Measurements from ENCODE around the gene HECTD1. TPM values are rescaled to one million over a fixed set of nuclear protein-coding genes. Genes with fewer than 3 reads are reported as not detected.

HECTD1 gene
- total and polyA plus RNA-seq, 9 of the 15 experiments (the other 6 are each of a cell fraction or from before 2014, with no cell fraction given) = 27.9 to 111 (median 78.1) TPM

- TF ChIP-seq HSF4 (CRISPR knock-in tag; IDR thresholded peaks at IDR 0.05; ENCODE audit: borderline replicate concordance) (peak; percentile 96; the same call in 1 of the 2 replicates), GATAD2A (IDR thresholded peaks at IDR 0.05) (peak; percentile 56; the same call in 1 of the 2 replicates), ERF (CRISPR knock-in tag; IDR thresholded peaks at IDR 0.05) (peak; percentile 97), CREM (IDR thresholded peaks at IDR 0.05; ENCODE audit: low read depth) (0 out of 2 replicates have a peak, but pooled peaks have one; percentile 18), ZNF589 (CRISPR knock-in tag; IDR thresholded peaks at IDR 0.05; ENCODE audit: low read depth) (peak; percentile 99), GTF2A2 (tag; IDR thresholded peaks at IDR 0.05) (peak; percentile 95), STAT5B (CRISPR knock-in tag; IDR thresholded peaks at IDR 0.05) (peak; percentile 87), ZNF197 (CRISPR knock-in tag; IDR thresholded peaks at IDR 0.05; ENCODE audit: low read depth) (peak; percentile 98), MEF2D (tag; conservative IDR thresholded peaks at IDR 0.05; ENCODE audit: low read depth) (peak; percentile 95), ZNF445 (CRISPR knock-in tag; IDR thresholded peaks at IDR 0.05; ENCODE audit: low read depth) (peak; percentile 94), TCFL5 (CRISPR knock-in tag; conservative IDR thresholded peaks at IDR 0.05) (peak; percentile 92), DMBX1 (CRISPR knock-in tag; IDR thresholded peaks at IDR 0.05; ENCODE audit: borderline replicate concordance) (peak; percentile 99), E4F1 (CRISPR knock-in tag; IDR thresholded peaks at IDR 0.05; ENCODE audit: borderline replicate concordance) (peak; percentile 71), CLOCK (CRISPR knock-in tag; IDR thresholded peaks at IDR 0.05; ENCODE audit: borderline replicate concordance) (peak; percentile 71; the same call in 1 of the 2 replicates), DEAF1 (CRISPR knock-in tag; IDR thresholded peaks at IDR 0.05) (peak; percentile 58), TCF15 (CRISPR knock-in tag; IDR thresholded peaks at IDR 0.05) (peak; percentile 96), NFE2L1 (tag; IDR thresholded peaks at IDR 0.05; ENCODE audit: borderline replicate concordance, low read depth) (peak; percentile 74; the same call in 1 of the 2 replicates), NFIX (CRISPR knock-in tag; IDR thresholded peaks at IDR 0.05; ENCODE audit: low read depth) (peak; percentile 61), ZNF785 (CRISPR knock-in tag; IDR thresholded peaks at IDR 0.05) (peak; percentile 52; the same call in 1 of the 2 replicates)
Observed at GRCh38 chr14:31242161-31242940, 34.8 kb upstream of the HECTD1 start (continued).

All from K562 (cell line).